GM18909 (cell line): ENCODE data around the gene CYTH4.

ENCODE experiments used
- ATAC-seq: cut with Tn5 transposase; IDR thresholded peaks from one replicate; pipeline ENCODE4 v1.9.1; 2021; ENCODE audit warnings: mild to moderate bottlenecking; ENCODE audit not compliant: unreplicated experiment, poor library complexity

The CYTH4 gene

DNA sequence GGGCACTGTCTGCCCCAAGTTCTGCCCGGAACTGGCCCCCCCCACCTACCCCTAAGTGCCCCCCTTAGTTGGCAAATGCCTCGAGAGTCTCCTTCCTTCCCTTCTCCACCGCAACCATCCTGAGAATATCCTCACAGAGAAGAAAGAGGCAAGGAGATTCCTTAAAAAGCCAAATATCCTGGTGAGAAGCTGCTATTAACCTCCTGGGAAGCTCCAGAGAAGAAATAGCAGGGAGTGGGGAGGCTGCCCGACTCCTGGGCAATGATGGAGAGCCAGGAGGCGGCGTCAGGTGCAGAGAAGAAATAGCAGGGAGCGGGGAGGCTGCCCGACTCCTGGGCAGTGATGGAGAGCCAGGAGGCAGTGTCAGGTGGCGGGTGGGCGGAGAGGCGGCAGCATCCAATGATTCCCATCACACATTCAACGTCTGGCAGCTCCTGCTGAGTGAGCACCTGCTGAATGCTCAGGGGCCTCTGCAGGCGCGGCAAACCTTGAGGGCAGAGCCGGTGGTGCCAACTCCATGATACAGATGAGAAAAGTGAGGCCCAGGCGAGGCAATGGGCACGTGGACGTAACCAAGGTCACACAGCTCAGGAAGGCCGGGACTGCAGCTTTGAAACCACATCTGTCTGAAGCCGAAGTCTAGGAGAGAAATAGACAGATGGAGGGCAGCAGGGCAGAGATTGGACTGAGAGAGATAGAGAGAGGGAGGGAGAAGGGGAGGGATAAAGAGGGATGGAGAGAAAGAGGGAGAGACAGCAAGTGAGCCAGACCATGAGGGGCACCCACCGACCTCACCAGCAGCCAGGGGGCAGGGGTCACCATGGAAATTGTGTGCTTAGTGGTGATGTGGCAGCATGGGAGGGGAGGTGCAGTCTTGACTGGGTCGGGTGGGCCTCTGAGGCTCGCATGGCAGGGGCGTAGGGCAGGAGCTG lies 58.3 kb downstream of the CYTH4 start:
- no peak for ATAC-seq

- no peak for ATAC-seq
These were observed 59.8 kb downstream of the CYTH4 start for GRCh38 chr22:37342065-37342464.

GRCh38 chr22:37343348-37343747 lies 61.0 kb downstream of the CYTH4 start:
- ATAC-seq: no peak

- ATAC-seq: no peak
These were observed 61.8 kb downstream of the CYTH4 start for GRCh38 chr22:37343863-37344734.

DNA sequence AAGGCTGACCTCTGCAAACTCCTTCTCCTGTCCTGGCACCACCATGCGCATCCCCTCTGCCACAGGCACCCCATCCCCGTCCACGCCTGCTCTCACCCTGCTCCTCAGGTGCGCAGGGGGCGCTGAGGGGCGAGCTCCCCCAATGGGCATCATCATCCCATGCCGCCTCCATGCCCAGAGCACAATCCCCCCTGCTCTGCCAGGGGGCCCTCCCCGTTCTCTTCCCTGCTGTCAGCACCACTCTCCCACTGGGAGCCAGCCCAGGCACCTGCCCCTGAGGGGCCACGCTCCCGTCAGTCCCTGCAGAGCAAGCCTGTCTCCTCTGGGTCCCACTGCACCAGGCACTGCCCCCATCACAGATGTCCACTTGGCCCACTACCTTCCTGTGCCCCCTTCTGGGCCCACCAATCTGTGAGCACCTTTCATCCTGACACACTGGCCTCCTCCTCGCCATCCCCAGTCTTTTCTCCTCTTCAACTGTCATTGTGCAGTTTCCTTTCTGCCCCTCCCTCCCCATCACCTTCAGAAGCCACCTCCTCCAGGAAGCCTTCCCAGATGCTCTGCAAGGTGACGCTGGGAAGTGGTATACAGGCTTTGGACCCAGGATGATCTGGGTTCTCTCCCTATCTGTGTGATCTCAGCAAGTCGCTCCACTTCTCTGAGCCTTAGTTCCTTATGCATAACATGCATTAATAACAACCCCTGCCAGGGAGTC lies 62.6 kb downstream of the CYTH4 start:
- no peak for ATAC-seq

- ATAC-seq: no peak
These were observed 63.7 kb downstream of the CYTH4 start for GRCh38 chr22:37345863-37346504.

GRCh38 chr22:37346505-37346895 lies 64.2 kb downstream of the CYTH4 start:
- ATAC-seq: no peak

DNA sequence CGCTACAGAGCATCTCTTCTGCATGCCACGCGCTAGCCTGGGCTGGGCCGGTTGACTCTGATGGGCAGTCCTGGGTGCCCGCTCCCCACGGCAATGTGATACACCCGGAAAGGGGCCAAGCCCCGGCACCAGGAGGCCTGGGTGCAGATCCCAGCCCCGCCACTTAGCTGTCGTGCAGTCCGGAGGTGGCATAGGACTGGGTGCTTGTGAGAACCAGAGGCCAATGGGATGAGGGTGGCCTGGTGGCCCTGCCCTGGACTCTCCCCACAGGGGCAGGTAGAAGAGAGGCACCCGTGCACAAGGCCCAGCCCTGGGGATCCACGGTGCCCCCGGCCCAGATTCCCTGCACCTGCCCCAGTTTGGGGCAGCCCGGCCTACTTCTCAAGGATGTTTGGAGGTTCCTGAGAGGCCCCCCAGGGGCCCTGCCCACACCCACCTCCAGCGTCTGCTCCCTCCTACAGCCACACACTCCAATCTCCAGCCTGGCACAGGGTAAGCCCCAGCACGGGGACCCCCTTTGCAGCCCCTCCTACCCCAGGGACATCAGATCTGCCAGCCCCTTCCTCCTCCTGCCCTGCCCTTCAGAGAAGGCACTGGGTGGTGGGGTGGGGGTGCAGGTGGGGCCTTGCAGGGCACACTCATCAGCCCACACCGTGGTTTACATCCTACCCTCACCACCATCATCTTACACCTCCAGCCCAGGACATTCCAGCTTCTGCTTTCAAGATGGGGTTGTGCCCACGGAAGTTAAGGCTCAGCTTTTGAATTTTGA lies 66.9 kb downstream of the CYTH4 start:
- ATAC-seq: no peak

- no peak for ATAC-seq
These were observed 68.9 kb downstream of the CYTH4 start for GRCh38 chr22:37351232-37351631.

DNA sequence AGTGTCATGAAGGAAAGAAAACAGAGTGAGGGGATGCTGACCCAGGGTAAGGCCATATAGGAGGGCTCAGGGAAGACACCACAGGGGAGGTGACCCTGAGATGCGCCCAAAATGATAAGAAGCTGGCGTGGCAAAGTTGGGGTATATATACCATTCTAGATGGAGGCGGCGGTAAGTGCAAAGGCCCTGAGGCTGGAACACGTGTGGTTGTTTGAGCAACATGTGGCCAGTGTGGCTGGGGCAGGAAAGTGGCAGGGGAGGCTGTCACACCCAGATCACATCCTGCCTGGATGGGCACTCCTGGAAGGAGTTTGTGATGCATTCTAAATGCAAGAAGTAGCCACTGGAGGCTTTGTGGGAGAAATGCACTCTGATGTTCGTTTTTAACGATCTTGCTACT lies 70.2 kb downstream of the CYTH4 start:
- ATAC-seq: no peak

- no peak for ATAC-seq
These were observed 71.5 kb downstream of the CYTH4 start for GRCh38 chr22:37353839-37354238.

DNA sequence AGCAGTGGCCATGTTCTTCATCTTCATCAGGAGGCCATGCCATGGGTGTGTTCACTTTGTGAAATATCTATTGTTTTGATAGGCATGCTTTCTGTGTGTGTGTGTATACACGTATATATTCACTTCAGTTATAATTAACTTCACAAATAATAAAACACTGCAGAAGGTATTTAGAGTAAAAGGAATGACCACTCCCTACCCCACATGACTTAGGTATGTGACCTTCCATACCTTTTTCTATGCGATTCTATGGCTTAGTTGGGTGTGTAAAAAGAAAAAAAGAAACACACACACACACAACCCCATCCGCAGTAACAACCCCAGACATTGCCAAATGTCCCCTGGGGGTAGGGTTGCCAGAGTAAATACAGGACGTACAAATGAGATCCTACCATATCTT lies 72.0 kb downstream of the CYTH4 start:
- no peak for ATAC-seq

DNA sequence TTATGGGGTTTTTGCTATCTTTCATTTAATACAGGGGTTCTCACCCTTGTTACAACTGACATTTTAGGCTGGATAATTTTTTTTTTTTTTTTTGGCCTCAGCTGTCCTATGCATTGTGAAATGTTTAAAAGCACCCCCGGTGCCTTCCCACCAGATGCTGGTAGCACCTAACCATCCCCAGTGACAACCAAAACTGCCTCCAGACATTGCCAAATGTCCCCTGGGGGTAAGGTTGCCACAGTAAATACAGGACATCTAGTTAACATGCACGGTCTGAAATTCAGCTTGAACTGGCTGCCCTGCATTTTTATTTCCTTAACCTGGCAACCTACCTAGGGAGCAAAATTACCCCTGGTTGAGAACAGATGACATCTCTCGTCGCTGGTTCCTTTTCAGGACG lies 72.4 kb downstream of the CYTH4 start:
- ATAC-seq: no peak

DNA sequence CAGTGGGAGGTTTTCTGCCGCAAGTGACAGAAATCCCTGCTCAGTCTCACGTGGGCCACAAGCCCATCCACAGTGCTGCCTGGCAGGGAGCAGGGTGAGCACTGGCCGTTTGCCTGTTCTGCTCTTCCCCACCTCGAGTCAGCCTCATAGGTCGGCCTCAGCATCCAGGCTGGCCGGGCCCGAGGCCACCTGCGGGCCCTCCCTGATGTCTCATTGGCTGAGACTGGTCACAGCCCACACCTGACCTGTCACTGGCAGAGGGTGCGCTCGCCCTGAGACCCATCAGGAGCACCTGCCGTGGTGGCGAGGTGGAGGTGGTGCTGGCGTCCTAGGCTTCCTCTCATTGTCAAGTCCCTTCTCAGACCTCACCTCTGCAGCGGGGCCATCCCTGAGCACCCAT lies 72.9 kb downstream of the CYTH4 start:
- no peak for ATAC-seq

GRCh38 chr22:37356922-37357321 lies 74.6 kb downstream of the CYTH4 start:
- ATAC-seq: no peak

- no peak for ATAC-seq
These were observed 75.3 kb downstream of the CYTH4 start for GRCh38 chr22:37357446-37358075.

DNA sequence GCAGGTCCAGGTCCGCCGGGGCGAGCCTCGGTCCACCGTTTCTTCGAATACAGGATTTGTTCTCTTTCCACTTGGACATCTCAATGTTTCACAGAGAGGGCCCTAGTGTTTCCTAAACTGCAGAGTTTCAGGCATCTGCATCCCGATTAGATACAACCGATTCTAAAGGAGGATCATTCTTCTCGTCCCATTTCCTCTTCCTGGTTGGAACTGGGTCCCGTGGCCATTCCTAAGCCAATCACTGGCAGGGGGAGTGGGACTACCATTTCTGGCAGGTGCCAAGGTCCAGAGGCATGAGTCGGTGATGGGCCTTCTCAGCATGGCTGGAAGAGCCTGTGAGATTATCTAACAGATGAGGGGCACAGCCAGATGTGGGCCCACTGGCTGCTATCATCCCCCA lies 76.1 kb downstream of the CYTH4 start:
- ATAC-seq: no peak

- no peak for ATAC-seq
These were observed 76.6 kb downstream of the CYTH4 start for GRCh38 chr22:37358917-37359316.

GRCh38 chr22:37362621-37363020 lies 80.3 kb downstream of the CYTH4 start:
- no peak for ATAC-seq
